ENCODE data around the gene BRIX1. TPM values are rescaled to one million over a fixed set of nuclear protein-coding genes. Genes with fewer than 3 reads are reported as not detected.

The BRIX1 gene
- total and polyA plus RNA-seq, 10 donors = 17.8 to 28.3 (median 22.1) TPM

- 85 to 92% (median 91%) methylated on average over 3 of the region's 3 CpGs for WGBS, 5 donors
- no peak for DNase-seq
- H3K4me3 ChIP-seq = no peak overlapping the region
- H3K27ac ChIP-seq = no peak overlapping the region
- intact Hi-C loops (cut with DNase I; ENCODE audit: low total_unique reads) = no loop called here
- TF ChIP-seq CTCF (IDR thresholded peaks at IDR 0.05 in 8 of 11, conservative IDR thresholded peaks at IDR 0.05 in 3 of 11) (no peak), POLR2AphosphoS5 (IDR thresholded peaks at IDR 0.05) (no peak), POLR2A (IDR thresholded peaks at IDR 0.05) (no peak)
- H3K27me3 ChIP-seq (replicated peaks in 1 of 7) = no peaks in the 10 kb centered on the region
- H3K9me3 ChIP-seq = no peaks in the 10 kb centered on the region
- H3K36me3 ChIP-seq = no peaks in the 10 kb centered on the region
- H3K4me1 ChIP-seq = no peaks in the 10 kb centered on the region
These were observed 29.0 kb upstream of the BRIX1 start for GRCh38 chr5:34886392-34887119.

GRCh38 chr5:34889394-34889793 is 26.1 kb upstream of the BRIX1 start:
- H3K36me3 ChIP-seq = no peaks in the 10 kb centered on the region
- no peak for DNase-seq
- no peak overlapping the region for H3K4me3 ChIP-seq
- no peaks in the 10 kb centered on the region for H3K27me3 ChIP-seq (replicated peaks in 1 of 7)
- H3K27ac ChIP-seq = no peak overlapping the region
- intact Hi-C loops (cut with DNase I; ENCODE audit: low total_unique reads) = no loop called here
- TF ChIP-seq POLR2A (IDR thresholded peaks at IDR 0.05) = no peak
- TF ChIP-seq POLR2AphosphoS5 (IDR thresholded peaks at IDR 0.05) = no peak
- no peak for TF ChIP-seq CTCF (IDR thresholded peaks at IDR 0.05 in 8 of 11, conservative IDR thresholded peaks at IDR 0.05 in 3 of 11)
- no peaks in the 10 kb centered on the region for H3K9me3 ChIP-seq
- 84 to 100% (median 100%) methylated on average over 1 of the region's 1 CpG for WGBS, 5 donors
- H3K4me1 ChIP-seq = peaks cover 0 to 2% (median 0%) of the 10 kb centered on the region in 6 donors

GRCh38 chr5:34891981-34892380 is 23.5 kb upstream of the BRIX1 start:
- Histone ChIP-seq H3K9me3 (no peaks in the 10 kb centered on the region), H3K27ac (no peak overlapping the region), H3K36me3 (no peaks in the 10 kb centered on the region), H3K4me3 (no peak overlapping the region), H3K4me1 (peaks cover 0 to 2% (median 0%) of the 10 kb centered on the region in 6 donors), H3K27me3 (replicated peaks in 1 of 7) (no peaks in the 10 kb centered on the region)
- intact Hi-C loops (cut with DNase I; ENCODE audit: low total_unique reads) = loop anchor here (10.0 kb wide), 1 partner anchor 407 kb away; no protein-coding TSS in a partner anchor
- TF ChIP-seq POLR2A (IDR thresholded peaks at IDR 0.05) (no peak), CTCF (IDR thresholded peaks at IDR 0.05 in 8 of 11, conservative IDR thresholded peaks at IDR 0.05 in 3 of 11) (no peak), POLR2AphosphoS5 (IDR thresholded peaks at IDR 0.05) (no peak)
- 89 to 94% (median 90%) methylated on average over 5 of the region's 5 CpGs for WGBS, 5 donors
- no peak for DNase-seq

GRCh38 chr5:34892414-34892813 is 23.1 kb upstream of the BRIX1 start:
- DNase-seq = no peak
- peaks cover 0 to 2% (median 0%) of the 10 kb centered on the region in 6 donors for H3K4me1 ChIP-seq
- intact Hi-C loops (cut with DNase I; ENCODE audit: low total_unique reads) = loop anchor here (10.0 kb wide), 1 partner anchor 408 kb away; no protein-coding TSS in a partner anchor
- H3K36me3 ChIP-seq = no peaks in the 10 kb centered on the region
- 83 to 89% (median 85%) methylated on average over 6 of the region's 6 CpGs for WGBS, 5 donors
- H3K9me3 ChIP-seq = no peaks in the 10 kb centered on the region
- H3K27me3 ChIP-seq (replicated peaks in 1 of 7) = no peaks in the 10 kb centered on the region
- H3K27ac ChIP-seq = no peak overlapping the region
- no peak for TF ChIP-seq POLR2A (IDR thresholded peaks at IDR 0.05)
- no peak for TF ChIP-seq POLR2AphosphoS5 (IDR thresholded peaks at IDR 0.05)
- TF ChIP-seq CTCF (IDR thresholded peaks at IDR 0.05 in 8 of 11, conservative IDR thresholded peaks at IDR 0.05 in 3 of 11) = no peak
- H3K4me3 ChIP-seq = no peak overlapping the region
